Measurements from ENCODE around the gene NFATC1. TPM values are rescaled to one million over a fixed set of nuclear protein-coding genes. Genes with fewer than 3 reads are reported as not detected.
"Not testable (repeated sequence)": the region's sequence is repeated elsewhere in the genome, so short reads cannot be mapped to it uniquely, and the experiment has no call there.

The NFATC1 gene
- polyA plus RNA-seq, 2 donors: 1.3 to 1.9 TPM

DNA sequence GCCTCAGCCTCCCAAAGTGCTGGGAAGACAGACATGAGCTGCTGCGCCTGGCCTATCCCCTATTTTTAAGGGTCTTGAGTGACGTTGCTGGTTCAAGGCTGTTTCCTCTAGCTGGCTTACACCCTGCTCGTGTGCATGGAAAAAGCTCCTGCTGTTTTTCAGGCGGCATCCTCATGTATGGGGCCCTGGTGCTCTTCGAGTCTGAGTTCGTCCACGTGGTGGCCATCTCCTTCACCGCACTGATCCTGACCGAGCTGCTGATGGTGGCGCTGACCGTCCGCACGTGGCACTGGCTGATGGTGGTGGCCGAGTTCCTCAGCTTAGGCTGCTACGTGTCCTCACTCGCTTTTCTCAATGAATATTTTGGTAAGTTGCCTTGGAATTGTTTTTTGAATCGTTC, 22.0 kb upstream of the NFATC1 start:
- WGBS, 2 donors: 92 to 93% methylated on average over 17 of the region's 17 CpGs
- Histone ChIP-seq H3K4me3 (ENCODE audit: low read depth in 1 of 2, low read length in 2 of 2) (no peak overlapping the region), H3K36me3 (ENCODE audit: control insufficient read depth in 2 of 2, insufficient read depth in 2 of 2, low read length in 1 of 2) (peaks cover 0 to 13% of the 10 kb centered on the region in 2 donors), H3K4me1 (ENCODE audit: control insufficient read depth in 2 of 2, insufficient read depth in 2 of 2, low read length in 1 of 2) (no peaks in the 10 kb centered on the region), H3K27ac (ENCODE audit: low read depth in 2 of 2, low read length in 1 of 2) (no peak overlapping the region), H3K27me3 (ENCODE audit: control insufficient read depth in 1 of 2, insufficient read depth in 2 of 2, low read length in 2 of 2) (no peaks in the 10 kb centered on the region), H3K9me3 (ENCODE audit: control insufficient read depth in 2 of 2, insufficient read depth in 1 of 2, low read depth in 1 of 2, low read length in 1 of 2) (no peaks in the 10 kb centered on the region)

DNA sequence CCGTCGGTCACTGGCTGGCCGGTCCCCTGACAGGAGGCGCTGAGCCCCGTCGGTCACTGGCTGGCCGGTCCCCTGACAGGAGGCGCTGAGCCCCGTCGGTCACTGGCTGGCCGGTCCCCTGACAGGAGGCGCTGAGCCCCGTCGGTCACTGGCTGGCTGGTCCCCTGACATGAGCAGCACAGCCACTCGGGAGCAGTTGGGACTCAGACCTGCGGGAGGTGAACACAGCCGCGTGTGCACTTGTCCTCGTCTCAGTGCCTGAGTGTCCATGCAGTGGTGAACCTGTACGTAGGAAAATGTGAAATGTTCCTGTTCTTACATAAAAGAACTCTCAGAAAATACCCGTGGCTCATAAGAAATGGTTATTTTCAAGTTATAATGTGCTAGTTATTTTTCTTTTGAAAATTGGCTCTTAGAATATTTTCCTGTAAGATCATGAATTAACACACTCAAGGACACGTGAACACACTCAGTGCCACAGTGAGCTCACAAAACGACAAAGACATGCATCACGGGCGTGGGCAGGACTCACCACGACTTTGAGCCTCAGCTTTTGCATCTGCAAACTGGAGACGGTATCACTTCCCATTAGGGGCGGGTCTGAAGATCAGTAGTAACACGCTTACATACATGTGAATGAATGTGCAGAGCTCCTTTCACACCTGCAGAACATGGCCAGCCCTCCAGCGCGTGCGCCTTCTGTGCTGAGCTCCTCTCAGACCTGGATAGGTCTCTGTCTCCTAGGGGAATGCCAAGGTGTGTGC, 21.1 kb upstream of the NFATC1 start:
- Histone ChIP-seq H3K4me1 (ENCODE audit: control insufficient read depth in 2 of 2, insufficient read depth in 2 of 2, low read length in 1 of 2) (no peaks in the 10 kb centered on the region), H3K36me3 (ENCODE audit: control insufficient read depth in 2 of 2, insufficient read depth in 2 of 2, low read length in 1 of 2) (peaks cover 0 to 13% of the 10 kb centered on the region in 2 donors), H3K27ac (ENCODE audit: low read depth in 2 of 2, low read length in 1 of 2) (no peak overlapping the region), H3K27me3 (ENCODE audit: control insufficient read depth in 1 of 2, insufficient read depth in 2 of 2, low read length in 2 of 2) (no peaks in the 10 kb centered on the region), H3K9me3 (ENCODE audit: control insufficient read depth in 2 of 2, insufficient read depth in 1 of 2, low read depth in 1 of 2, low read length in 1 of 2) (no peaks in the 10 kb centered on the region), H3K4me3 (ENCODE audit: low read depth in 1 of 2, low read length in 2 of 2) (no peak overlapping the region)
- WGBS, 2 donors: 90 to 91% methylated on average over 22 to 25 of the region's 32 CpGs

DNA sequence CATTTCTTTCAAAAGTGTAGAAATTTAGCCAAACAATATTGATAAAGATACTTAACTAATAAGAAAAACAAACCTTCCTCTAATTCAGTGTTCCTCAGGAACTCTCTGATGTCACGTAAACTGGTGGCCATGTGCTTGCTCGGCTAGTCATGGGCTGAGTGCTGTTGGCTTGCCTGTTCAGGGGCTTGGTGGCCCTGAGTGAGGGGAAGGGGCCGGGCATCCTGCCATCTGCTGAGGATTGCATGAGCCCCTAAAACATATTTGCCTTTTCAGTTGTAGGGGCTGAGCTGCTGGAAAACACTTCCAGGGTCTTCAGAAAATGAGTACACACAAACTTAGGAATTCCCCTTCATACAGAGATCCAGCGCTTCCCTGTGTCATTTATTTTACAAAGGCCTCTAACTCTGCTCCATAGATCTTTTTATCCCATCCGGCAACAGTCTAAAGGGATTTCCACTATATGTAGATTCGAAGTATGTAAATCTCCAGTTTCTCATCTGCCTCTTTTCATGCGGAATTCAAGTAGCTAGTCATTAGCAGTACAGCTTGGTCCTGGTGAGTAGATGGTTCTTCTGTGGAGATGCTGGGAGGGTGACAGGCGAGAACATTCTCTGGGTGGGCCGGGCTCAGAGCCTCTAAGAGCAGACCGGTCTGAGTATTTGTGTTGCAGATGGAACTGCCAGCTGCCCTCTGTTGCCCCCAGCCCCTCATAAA, 20.1 kb upstream of the NFATC1 start:
- H3K27ac ChIP-seq (ENCODE audit: low read depth in 2 of 2, low read length in 1 of 2): no peak overlapping the region
- peaks cover 0 to 13% of the 10 kb centered on the region in 2 donors for H3K36me3 ChIP-seq (ENCODE audit: control insufficient read depth in 2 of 2, insufficient read depth in 2 of 2, low read length in 1 of 2)
- no peaks in the 10 kb centered on the region for H3K27me3 ChIP-seq (ENCODE audit: control insufficient read depth in 1 of 2, insufficient read depth in 2 of 2, low read length in 2 of 2)
- 92 to 93% methylated on average over 10 of the region's 10 CpGs for WGBS, 2 donors
- no peak overlapping the region for H3K4me3 ChIP-seq (ENCODE audit: low read depth in 1 of 2, low read length in 2 of 2)
- H3K4me1 ChIP-seq (ENCODE audit: control insufficient read depth in 2 of 2, insufficient read depth in 2 of 2, low read length in 1 of 2): no peaks in the 10 kb centered on the region
- H3K9me3 ChIP-seq (ENCODE audit: control insufficient read depth in 2 of 2, insufficient read depth in 1 of 2, low read depth in 1 of 2, low read length in 1 of 2): no peaks in the 10 kb centered on the region

DNA sequence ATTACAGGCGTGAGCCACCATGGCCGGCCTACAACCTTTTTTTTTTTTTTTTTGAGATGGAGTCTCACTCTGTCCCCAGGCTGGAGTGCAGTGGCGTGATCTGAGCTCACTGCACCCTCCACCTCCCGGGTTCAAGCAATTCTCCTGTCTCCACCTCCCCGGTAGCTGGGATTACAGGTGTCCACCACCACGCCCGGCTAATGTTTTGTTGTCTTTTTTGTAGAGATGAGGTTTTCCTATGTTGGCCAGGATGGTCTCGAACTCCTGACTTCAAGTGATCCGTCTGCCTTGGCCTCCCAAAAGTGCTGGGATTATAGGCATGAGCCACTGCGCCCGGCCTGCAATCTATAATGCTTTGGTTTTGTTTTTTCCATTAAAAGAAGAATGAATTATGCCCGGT, 19.1 kb upstream of the NFATC1 start:
- not testable (repeated sequence) for H3K4me3 ChIP-seq (ENCODE audit: low read depth in 1 of 2, low read length in 2 of 2); H3K27ac ChIP-seq (ENCODE audit: low read depth in 2 of 2, low read length in 1 of 2); H3K9me3 ChIP-seq (ENCODE audit: control insufficient read depth in 2 of 2, insufficient read depth in 1 of 2, low read depth in 1 of 2, low read length in 1 of 2); H3K27me3 ChIP-seq (ENCODE audit: control insufficient read depth in 1 of 2, insufficient read depth in 2 of 2, low read length in 2 of 2); H3K4me1 ChIP-seq (ENCODE audit: control insufficient read depth in 2 of 2, insufficient read depth in 2 of 2, low read length in 1 of 2)
- WGBS, 2 donors: 88 to 97% methylated on average over 12 of the region's 12 CpGs
- peaks cover 0 to 10% of the 10 kb centered on the region in 2 donors for H3K36me3 ChIP-seq (ENCODE audit: control insufficient read depth in 2 of 2, insufficient read depth in 2 of 2, low read length in 1 of 2)

DNA sequence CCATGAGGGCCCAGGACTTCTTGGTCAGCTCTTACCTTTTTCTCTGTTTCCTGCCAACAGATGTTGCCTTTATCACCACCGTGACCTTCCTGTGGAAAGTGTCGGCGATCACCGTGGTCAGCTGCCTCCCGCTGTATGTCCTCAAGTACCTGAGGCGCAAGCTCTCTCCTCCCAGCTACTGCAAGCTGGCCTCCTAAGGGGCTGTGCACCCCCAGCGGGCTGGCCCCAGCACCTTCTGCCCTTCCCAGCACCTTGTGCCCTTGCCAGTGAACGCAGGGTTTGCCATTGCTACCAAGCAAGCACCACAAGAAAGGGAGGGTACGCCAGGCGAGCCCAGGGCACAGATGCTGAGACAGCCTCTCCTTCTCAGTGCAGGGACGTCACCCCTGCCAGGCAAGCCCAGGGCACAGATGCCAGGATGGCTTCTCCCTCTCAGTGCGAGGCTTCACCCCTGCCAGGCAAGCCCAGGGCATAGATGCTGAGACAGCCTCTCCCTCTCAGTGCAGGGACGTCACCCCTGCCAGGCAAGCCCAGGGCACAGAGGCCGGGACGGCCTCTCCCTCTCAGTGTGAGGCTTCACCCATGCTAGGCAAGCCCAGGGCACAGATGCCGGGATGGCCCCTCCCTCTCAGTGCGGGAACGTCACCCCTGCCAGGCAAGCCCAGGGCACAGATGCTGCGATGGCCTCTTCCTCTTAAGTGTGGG, 18.4 kb upstream of the NFATC1 start:
- 90% methylated on average over 18 to 19 of the region's 19 CpGs for WGBS, 2 donors
- Histone ChIP-seq H3K36me3 (ENCODE audit: control insufficient read depth in 2 of 2, insufficient read depth in 2 of 2, low read length in 1 of 2) (peaks cover 0 to 10% of the 10 kb centered on the region in 2 donors), H3K27ac (ENCODE audit: low read depth in 2 of 2, low read length in 1 of 2) (no peak overlapping the region), H3K27me3 (ENCODE audit: control insufficient read depth in 1 of 2, insufficient read depth in 2 of 2, low read length in 2 of 2) (no peaks in the 10 kb centered on the region), H3K4me3 (ENCODE audit: low read depth in 1 of 2, low read length in 2 of 2) (no peak overlapping the region), H3K9me3 (ENCODE audit: control insufficient read depth in 2 of 2, insufficient read depth in 1 of 2, low read depth in 1 of 2, low read length in 1 of 2) (no peaks in the 10 kb centered on the region), H3K4me1 (ENCODE audit: control insufficient read depth in 2 of 2, insufficient read depth in 2 of 2, low read length in 1 of 2) (no peaks in the 10 kb centered on the region)

DNA sequence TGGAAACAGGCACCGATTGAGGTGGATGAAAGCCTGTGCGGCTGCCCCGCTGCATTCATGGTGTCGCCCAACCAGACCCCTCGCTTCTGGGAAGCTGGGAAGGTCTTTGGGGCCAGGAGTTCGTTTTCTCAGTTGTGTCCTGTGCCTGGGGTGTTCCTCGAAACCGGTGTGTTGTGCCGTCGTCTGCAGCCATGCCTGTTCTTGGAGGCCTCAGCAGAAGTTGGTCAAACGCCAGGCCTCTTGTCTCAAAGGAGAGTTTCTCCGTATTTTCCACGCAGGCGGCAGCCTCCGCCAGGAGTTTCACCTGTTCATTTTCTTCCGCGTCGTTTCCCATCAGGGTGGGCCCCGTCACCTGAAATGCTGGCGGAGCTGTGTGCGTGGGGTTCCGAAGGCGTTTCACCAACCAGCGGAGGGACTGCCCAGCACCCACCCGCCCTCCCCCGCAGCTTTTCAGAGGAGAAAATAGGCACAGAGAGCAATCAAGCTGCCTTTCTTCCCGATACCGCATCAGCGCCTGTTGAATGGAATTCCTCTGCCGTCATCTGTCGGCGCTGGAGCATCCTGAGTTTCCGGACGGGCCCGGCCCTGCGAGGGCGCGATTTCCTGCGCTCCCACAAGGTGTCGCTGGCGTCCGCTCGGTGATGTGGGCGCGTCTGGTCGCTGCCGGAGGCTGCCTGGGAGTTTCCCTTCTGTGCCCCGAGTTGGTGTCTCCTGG, 17.0 kb upstream of the NFATC1 start:
- Histone ChIP-seq H3K4me1 (ENCODE audit: control insufficient read depth in 2 of 2, insufficient read depth in 2 of 2, low read length in 1 of 2) (no peaks in the 10 kb centered on the region), H3K27ac (ENCODE audit: low read depth in 2 of 2, low read length in 1 of 2) (no peak overlapping the region), H3K9me3 (ENCODE audit: control insufficient read depth in 2 of 2, insufficient read depth in 1 of 2, low read depth in 1 of 2, low read length in 1 of 2) (no peaks in the 10 kb centered on the region), H3K4me3 (ENCODE audit: low read depth in 1 of 2, low read length in 2 of 2) (no peak overlapping the region), H3K27me3 (ENCODE audit: control insufficient read depth in 1 of 2, insufficient read depth in 2 of 2, low read length in 2 of 2) (no peaks in the 10 kb centered on the region), H3K36me3 (ENCODE audit: control insufficient read depth in 2 of 2, insufficient read depth in 2 of 2, low read length in 1 of 2) (peaks cover 0 to 10% of the 10 kb centered on the region in 2 donors)
- 44% methylated on average over 48 of the region's 48 CpGs for WGBS, 2 donors

DNA sequence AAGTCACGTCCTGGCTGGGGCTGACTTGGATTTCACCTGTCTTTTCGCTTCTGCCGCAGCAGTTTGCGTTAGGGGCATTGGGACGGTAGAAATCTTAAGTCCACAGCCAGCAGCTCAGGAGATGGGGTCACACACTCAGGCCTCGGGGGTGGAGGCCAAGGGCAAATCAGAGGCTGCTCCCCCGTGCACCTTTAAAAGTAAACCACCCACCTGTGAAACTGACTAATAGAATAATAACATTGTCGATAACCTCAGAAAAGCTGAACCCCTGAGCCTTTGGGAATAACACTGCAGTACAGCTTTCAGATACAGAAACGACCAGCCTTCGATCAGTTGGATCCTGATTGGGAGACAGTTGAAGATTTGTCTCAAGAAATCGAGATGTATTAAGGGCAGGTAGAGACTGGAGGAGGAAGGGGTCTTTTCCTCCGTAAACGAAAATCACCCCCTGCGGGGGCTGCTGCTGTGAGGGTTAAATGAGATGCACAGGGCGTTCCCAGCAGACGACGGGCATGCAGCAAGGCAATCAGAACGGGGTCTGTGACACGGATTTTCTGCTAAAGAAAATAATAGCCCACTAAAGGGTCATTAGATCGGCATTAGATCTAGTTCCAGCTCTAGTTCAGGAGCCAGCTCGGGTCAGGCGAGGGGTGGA, 16.4 kb upstream of the NFATC1 start:
- no peak overlapping the region for H3K27ac ChIP-seq (ENCODE audit: low read depth in 2 of 2, low read length in 1 of 2)
- no peaks in the 10 kb centered on the region for H3K9me3 ChIP-seq (ENCODE audit: control insufficient read depth in 2 of 2, insufficient read depth in 1 of 2, low read depth in 1 of 2, low read length in 1 of 2)
- 66% methylated on average over 22 of the region's 22 CpGs for WGBS, 2 donors
- no peak overlapping the region for H3K4me3 ChIP-seq (ENCODE audit: low read depth in 1 of 2, low read length in 2 of 2)
- H3K27me3 ChIP-seq (ENCODE audit: control insufficient read depth in 1 of 2, insufficient read depth in 2 of 2, low read length in 2 of 2): no peaks in the 10 kb centered on the region
- no peaks in the 10 kb centered on the region for H3K4me1 ChIP-seq (ENCODE audit: control insufficient read depth in 2 of 2, insufficient read depth in 2 of 2, low read length in 1 of 2)
- peaks cover 0 to 9% of the 10 kb centered on the region in 2 donors for H3K36me3 ChIP-seq (ENCODE audit: control insufficient read depth in 2 of 2, insufficient read depth in 2 of 2, low read length in 1 of 2)

DNA sequence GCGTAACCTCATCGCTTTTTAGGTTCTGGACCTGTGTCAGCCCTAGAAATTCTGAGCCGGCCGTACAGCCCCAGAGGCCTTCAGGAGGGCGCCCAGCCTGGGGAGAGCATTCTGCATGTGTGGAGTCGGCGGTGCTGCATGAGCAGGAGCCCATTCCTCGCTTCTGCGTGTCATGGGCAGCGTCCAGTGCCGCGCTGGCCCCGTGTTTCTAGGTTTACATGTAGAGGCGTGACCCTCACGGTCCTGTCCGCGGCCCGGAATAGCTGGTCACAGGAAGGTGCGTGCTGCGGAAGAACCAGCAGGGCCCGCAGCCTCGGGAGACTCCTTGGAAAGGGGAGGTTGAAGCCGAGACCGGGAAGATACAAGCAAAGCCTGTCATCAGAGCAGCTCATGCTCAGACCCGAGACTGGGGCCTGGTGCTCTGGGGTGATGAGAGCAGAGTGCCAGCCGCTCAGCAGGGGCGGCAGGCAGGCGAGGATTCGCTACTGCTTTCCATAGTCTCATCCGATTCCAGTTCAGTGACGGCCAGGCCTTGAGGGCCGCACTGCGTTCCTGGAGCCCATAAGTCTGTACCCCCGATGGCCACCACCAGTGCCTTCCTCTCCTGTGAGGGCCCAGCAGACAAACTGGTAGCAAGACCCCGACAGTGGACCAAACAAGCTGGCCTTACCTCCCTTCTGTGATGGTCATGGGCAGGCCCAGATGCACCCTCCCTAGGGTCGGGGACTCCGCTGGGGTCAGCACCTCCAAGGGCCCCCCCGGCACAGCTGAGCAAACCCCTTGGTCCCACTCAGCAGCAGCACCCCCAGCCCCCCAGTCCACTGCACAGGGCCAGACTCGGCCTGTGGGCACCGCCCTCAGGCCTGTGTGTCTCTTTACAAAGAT, 15.6 kb upstream of the NFATC1 start:
- WGBS, 2 donors: 92 to 93% methylated on average over 40 of the region's 40 CpGs
- no peak overlapping the region for H3K4me3 ChIP-seq (ENCODE audit: low read depth in 1 of 2, low read length in 2 of 2)
- no peak overlapping the region for H3K27ac ChIP-seq (ENCODE audit: low read depth in 2 of 2, low read length in 1 of 2)
- H3K36me3 ChIP-seq (ENCODE audit: control insufficient read depth in 2 of 2, insufficient read depth in 2 of 2, low read length in 1 of 2): peaks cover 0 to 6% of the 10 kb centered on the region in 2 donors
- H3K4me1 ChIP-seq (ENCODE audit: control insufficient read depth in 2 of 2, insufficient read depth in 2 of 2, low read length in 1 of 2): no peaks in the 10 kb centered on the region
- no peaks in the 10 kb centered on the region for H3K27me3 ChIP-seq (ENCODE audit: control insufficient read depth in 1 of 2, insufficient read depth in 2 of 2, low read length in 2 of 2)
- no peaks in the 10 kb centered on the region for H3K9me3 ChIP-seq (ENCODE audit: control insufficient read depth in 2 of 2, insufficient read depth in 1 of 2, low read depth in 1 of 2, low read length in 1 of 2)
